IPS-15b (cell line): Measurements from ENCODE around the gene RFXAP.
"Not testable (repeated sequence)": the region's sequence is repeated elsewhere in the genome, so short reads cannot be mapped to it uniquely, and the experiment has no call there.

Experiments used
- H3K27me3 ChIP-seq: one replicate; pipeline ENCODE4 v1.6.1; 2013; ENCODE audit warnings: low read length; ENCODE audit not compliant: control insufficient read depth, insufficient read depth
- H3K36me3 ChIP-seq: one replicate; pipeline ENCODE4 v1.6.1; 2013; ENCODE audit warnings: low read length; ENCODE audit not compliant: control insufficient read depth, insufficient read depth
- H3K4me1 ChIP-seq: one replicate; pipeline ENCODE4 v1.6.1; 2013; ENCODE audit warnings: mild to moderate bottlenecking, low read length; ENCODE audit not compliant: control insufficient read depth, insufficient read depth
- H3K4me3 ChIP-seq: one replicate; pipeline ENCODE4 v1.5.1; 2013; ENCODE audit warnings: low read depth, low read length
- H3K9ac ChIP-seq: one replicate; pipeline ENCODE4 v1.6.1; 2013; ENCODE audit warnings: low read depth, mild to moderate bottlenecking, low read length
- H3K9me3 ChIP-seq: one replicate; pipeline ENCODE4 v1.6.1; 2013; ENCODE audit warnings: mild to moderate bottlenecking, low read length; ENCODE audit not compliant: control insufficient read depth, insufficient read depth

Gene RFXAP, protein sequence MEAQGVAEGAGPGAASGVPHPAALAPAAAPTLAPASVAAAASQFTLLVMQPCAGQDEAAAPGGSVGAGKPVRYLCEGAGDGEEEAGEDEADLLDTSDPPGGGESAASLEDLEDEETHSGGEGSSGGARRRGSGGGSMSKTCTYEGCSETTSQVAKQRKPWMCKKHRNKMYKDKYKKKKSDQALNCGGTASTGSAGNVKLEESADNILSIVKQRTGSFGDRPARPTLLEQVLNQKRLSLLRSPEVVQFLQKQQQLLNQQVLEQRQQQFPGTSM

DNA sequence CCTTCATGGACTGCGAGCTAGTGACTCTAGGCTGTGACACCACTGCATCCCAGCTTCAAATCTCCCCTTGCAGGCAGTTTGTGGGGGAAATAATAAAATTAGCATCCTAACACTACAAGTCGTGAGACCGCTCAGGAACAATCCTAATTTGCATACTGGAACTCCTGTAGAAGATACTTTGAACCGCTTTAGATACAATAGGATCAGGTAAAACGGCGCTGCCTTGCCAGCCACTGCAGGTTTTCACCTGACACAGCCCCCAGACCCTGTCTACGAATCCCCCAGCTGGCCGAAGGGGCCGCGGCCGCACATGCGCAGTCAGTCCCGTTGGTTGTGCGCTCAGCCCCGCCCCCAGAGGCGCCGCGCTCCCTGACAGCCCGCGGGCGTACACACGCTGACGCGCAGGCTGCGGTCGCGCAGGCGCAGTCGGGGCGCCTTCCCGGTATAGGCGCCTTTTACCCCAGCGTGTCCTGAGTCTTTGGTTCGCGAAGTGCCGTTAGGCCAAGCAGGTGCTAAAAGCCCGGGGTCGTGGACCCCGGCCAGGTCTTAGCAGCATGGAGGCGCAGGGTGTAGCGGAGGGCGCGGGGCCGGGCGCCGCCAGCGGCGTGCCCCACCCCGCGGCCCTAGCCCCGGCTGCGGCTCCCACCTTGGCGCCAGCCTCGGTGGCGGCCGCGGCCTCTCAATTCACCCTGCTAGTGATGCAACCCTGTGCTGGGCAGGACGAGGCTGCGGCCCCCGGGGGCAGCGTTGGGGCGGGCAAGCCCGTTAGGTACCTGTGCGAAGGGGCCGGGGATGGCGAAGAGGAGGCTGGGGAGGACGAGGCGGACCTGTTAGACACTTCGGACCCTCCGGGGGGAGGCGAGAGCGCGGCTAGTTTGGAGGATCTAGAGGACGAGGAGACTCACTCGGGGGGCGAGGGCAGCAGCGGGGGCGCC is at the start of gene RFXAP:
Gene RFXAP, plus strand, starts transcription at position 419 of the 935 bp plus-strand sequence. Its CDS starts 136 bp downstream, at position 555.
- Histone ChIP-seq H3K9ac (peak within 1 kb of the TSS; percentile 38), H3K4me1 (peaks cover 2% of the 10 kb centered on the region), H3K27me3 (no peaks in the 10 kb centered on the region), H3K36me3 (no peaks in the 10 kb centered on the region), H3K9me3 (no peaks in the 10 kb centered on the region), H3K4me3 (peak within 1 kb of the TSS; percentile 71)

DNA sequence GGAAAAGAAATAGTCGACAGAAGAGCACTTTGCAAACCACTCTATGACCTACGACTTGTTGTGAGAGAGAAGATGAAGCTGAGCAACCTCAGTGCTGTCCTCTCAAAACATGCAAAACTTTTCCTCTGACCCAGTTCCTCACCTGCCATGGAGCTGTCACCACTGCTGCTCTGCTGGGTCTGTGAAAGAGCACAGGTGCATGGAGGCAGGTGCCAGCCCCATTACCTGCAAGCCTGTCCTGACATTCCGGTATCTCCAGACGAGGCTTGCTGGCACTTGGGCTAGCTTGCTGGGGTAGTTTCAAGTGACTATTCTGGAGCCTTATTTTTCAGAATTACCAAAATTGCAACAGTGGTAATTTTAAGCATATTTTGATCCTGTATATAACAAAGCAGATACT is 49.5 kb upstream of the RFXAP start:
- Histone ChIP-seq H3K4me3 (no peak overlapping the region), H3K9ac (no peak overlapping the region), H3K9me3 (no peaks in the 10 kb centered on the region), H3K4me1 (no peaks in the 10 kb centered on the region), H3K36me3 (no peaks in the 10 kb centered on the region), H3K27me3 (no peaks in the 10 kb centered on the region)

DNA sequence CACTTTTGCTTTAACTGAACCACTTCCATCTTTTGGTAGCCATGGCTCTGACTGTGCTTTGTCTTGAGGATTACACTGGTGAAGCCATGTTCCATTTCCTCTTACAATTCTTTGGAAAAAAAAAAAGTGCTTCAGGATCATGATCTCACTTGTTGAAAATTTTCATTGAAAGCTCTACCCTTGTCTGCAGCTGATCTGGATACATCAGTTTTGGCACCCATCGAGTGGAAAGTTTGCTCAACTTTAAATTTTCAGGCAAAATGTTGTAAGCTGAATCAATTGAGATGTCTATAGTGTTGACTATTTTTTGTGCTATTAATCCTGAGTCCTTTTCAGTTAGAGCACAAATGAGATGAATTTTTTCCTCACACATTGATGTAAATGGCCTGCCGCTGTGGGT is 48.3 kb upstream of the RFXAP start:
- H3K9me3 ChIP-seq: no peaks in the 10 kb centered on the region
- no peak overlapping the region for H3K4me3 ChIP-seq
- no peaks in the 10 kb centered on the region for H3K36me3 ChIP-seq
- no peak overlapping the region for H3K9ac ChIP-seq
- no peaks in the 10 kb centered on the region for H3K4me1 ChIP-seq
- no peaks in the 10 kb centered on the region for H3K27me3 ChIP-seq

DNA sequence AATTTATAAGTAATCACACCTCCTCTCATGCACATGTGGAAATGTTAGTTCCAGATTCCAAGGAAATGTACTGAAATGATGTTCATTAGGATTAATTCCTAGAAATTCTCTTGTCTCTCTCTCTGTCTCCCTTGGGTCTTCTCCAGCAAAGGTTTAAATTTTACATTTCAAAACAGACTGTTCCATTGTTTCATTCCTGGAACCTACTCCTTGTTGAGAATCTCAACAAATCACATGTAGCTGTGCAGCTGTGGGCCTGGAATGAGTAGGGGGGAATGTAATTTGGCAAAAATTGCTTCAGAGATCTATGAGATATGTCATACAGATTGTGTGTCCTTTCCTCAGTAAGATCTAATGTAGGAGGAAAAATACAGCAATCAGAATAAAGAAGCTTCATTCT is 46.2 kb upstream of the RFXAP start:
- peaks cover 3% of the 10 kb centered on the region for H3K4me1 ChIP-seq
- no peaks in the 10 kb centered on the region for H3K36me3 ChIP-seq
- H3K27me3 ChIP-seq: no peaks in the 10 kb centered on the region
- no peaks in the 10 kb centered on the region for H3K9me3 ChIP-seq
- H3K4me3 ChIP-seq: no peak overlapping the region
- H3K9ac ChIP-seq: no peak overlapping the region

DNA sequence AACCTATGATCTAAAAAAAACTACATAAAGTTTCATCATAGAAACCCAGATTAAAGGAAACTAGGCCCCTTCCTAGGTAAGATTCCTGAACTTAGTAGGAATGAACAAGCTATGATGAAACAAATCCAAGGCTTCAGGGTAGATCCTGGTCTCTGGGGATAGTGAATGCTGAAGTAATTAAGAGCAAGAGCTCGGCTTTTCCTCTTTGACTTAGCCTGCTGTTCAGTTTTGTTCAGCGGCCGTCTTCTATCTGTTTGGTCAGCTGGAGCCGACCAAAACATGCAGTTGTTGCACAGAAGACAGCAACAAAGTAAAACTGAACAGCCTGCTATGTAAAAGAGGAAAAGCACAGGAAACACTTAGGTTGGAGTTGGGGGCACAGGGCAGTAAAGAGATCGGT is 44.1 kb upstream of the RFXAP start:
- no peak overlapping the region for H3K9ac ChIP-seq
- H3K4me1 ChIP-seq: peaks cover 10% of the 10 kb centered on the region

DNA sequence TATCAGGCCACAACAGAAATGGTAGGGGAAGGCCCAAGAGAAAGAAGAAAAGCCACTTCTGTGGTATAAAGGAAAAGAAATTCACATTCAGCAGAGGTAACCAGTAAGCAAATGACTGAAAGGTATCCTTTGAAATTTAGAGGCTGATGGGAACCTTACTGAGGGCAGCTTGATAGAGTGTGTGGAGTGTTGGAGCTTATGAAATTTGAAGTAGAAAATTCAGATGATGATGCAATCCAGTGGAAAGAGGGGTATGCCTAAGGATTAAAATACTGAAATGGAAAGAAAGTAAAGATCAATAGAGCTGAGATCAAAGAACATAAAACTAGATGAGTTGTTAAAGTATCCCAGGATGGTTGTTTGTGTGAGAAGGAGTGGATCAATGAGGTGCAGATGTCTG is 42.8 kb upstream of the RFXAP start:
- H3K4me3 ChIP-seq: no peak overlapping the region
- no peaks in the 10 kb centered on the region for H3K9me3 ChIP-seq
- no peaks in the 10 kb centered on the region for H3K36me3 ChIP-seq
- H3K27me3 ChIP-seq: no peaks in the 10 kb centered on the region
- H3K9ac ChIP-seq: no peak overlapping the region
- H3K4me1 ChIP-seq: peaks cover 10% of the 10 kb centered on the region

More for the DNA sequence above, 44.1 kb upstream of the RFXAP start:
- H3K4me3 ChIP-seq: no peak overlapping the region
- H3K9me3 ChIP-seq: no peaks in the 10 kb centered on the region
- no peaks in the 10 kb centered on the region for H3K36me3 ChIP-seq
- H3K27me3 ChIP-seq: no peaks in the 10 kb centered on the region

DNA sequence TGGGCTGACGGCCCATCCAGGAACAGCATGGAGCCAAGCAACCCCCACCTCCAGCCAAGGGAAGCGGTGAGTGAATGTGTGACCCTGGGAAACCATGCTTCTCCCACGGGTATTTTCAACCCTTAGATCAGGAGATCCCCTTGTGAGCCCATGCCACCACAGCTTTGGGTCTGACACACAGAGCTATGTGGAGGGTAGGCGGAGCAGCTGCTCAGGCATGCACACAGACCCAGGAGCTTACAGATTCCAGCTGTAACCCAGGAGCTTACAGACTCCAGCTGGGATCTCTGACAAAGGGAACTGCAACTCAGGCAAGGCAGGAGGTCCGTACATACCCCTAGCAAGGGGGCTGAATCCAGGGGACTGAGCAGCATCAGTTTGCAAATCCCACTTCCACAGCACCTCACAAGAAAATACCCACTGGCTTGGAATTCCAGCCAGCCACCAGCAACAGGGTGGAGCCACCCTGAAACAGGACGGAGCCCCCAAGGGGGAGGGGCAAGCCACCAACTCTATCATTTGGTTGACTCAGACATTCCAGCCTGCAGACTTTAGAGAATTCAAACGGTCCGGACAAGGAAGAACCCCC is 40.8 kb upstream of the RFXAP start:
- peaks cover 10% of the 10 kb centered on the region for H3K4me1 ChIP-seq

DNA sequence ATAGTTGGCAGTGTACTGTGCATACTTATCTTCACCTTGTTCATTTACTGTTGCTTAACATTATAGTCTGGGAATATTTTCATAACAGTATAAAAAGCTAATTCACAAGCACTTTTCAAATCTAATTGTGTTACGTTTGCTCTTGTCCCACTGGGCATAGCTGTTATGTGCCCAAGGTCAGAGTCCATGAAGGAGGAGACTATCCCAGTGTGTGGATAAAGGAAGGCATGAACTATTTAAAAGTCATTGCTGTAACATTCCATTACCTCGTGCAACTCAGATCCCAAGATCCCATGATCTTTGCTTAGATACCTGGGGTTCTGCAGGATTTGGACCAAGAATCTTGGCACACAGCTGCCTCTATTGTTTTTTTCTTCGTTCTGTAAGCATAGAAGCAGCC is 35.1 kb upstream of the RFXAP start:
- H3K36me3 ChIP-seq: no peaks in the 10 kb centered on the region
- H3K4me1 ChIP-seq: peaks cover under 1% of the 10 kb centered on the region
- no peaks in the 10 kb centered on the region for H3K9me3 ChIP-seq
- H3K9ac ChIP-seq: no peak overlapping the region
- H3K27me3 ChIP-seq: no peaks in the 10 kb centered on the region
- H3K4me3 ChIP-seq: no peak overlapping the region

More for the DNA sequence above, 40.8 kb upstream of the RFXAP start:
- no peak overlapping the region for H3K9ac ChIP-seq
- no peaks in the 10 kb centered on the region for H3K36me3 ChIP-seq
- peak overlapping the region; percentile 26 for H3K4me3 ChIP-seq
- H3K9me3 ChIP-seq: no peaks in the 10 kb centered on the region
- H3K27me3 ChIP-seq: no peaks in the 10 kb centered on the region

DNA sequence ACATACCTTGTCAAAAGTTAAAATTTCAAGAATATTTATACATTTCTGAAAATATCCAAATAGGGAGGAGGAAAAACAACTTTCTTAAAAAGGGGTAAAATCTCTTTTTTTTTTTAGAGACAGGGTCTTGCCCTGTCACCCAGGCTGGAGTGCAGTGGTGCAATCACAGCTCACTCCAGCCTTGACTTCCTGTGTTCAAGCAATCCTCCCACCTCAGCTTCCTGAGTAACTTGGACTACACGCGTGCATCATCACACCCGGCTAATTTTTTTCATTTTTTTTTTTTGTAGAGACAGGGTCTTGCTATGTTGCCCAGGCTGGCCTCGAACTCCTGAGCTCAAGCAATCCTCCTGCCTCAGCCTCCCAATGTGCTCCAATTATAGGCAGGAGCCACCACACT is 32.8 kb upstream of the RFXAP start:
- not testable (repeated sequence) for H3K27me3 ChIP-seq, H3K4me1 ChIP-seq, H3K9me3 ChIP-seq, H3K9ac ChIP-seq, H3K4me3 ChIP-seq, H3K36me3 ChIP-seq

DNA sequence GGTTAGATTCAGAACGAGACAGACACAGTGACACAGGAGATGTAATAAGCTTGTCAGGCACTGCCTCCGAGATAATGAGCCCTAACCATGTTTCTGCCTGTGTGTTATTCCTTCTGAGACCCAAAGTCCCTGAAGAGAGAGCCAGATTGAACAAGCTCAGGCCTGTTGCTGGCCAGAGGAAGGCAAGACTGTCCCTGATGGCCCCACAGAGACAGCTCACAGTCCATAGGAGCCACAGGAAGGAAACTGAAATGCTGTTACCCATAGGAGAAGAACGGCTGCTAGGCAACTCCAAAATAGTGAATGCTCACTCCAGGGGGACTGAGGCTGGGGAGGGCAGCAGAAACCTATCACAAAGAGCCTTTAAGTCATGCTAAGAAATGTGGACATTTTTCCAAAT is 31.8 kb upstream of the RFXAP start:
- Histone ChIP-seq H3K4me3 (no peak overlapping the region), H3K27me3 (no peaks in the 10 kb centered on the region), H3K9ac (no peak overlapping the region), H3K9me3 (no peaks in the 10 kb centered on the region), H3K4me1 (no peaks in the 10 kb centered on the region), H3K36me3 (no peaks in the 10 kb centered on the region)

DNA sequence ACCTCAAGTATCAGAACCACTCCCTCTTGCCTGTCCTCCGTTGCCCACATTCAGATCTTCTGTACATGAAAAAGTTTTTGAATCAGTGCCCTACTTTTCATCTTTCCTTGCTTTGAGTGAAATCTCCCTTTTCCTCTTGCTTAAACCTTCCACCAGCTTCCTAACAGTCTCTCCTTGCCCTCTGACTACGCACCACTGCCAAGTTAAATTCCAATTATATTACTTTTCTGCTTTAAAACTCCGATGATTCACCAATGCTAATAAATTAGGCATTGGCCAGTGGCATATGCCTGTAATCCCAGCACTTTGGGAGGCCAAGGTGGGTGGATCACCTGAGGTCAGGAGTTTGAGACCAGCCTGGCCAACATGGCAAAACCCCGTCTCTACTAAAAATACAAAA is 30.7 kb upstream of the RFXAP start:
- no peaks in the 10 kb centered on the region for H3K4me1 ChIP-seq

More for the DNA sequence above, 30.7 kb upstream of the RFXAP start:
- Histone ChIP-seq H3K36me3 (no peaks in the 10 kb centered on the region), H3K9ac (no peak overlapping the region), H3K27me3 (no peaks in the 10 kb centered on the region), H3K9me3 (no peaks in the 10 kb centered on the region), H3K4me3 (no peak overlapping the region)
